GM23248 (cell line): ENCODE data around the gene PIK3CD.

Experiments used
- EZH2 ChIP-seq: fragments of 200-600 bp; sonication (generic); IDR thresholded peaks from 2 replicates; pipeline ENCODE4 v1.6.1; 2018; ENCODE audit warnings: antibody characterized with exemption, mild to moderate bottlenecking; ENCODE audit not compliant: insufficient read depth, poor library complexity, severe bottlenecking
- EZH2phosphoT487 ChIP-seq: fragments of 200-600 bp; sonication (generic); IDR thresholded peaks from 2 replicates; pipeline ENCODE4 v1.6.1; 2018; ENCODE audit warnings: antibody characterized with exemption, moderate library complexity, mild to moderate bottlenecking, low read depth; ENCODE audit not compliant: insufficient read depth

- no peak for TF ChIP-seq EZH2phosphoT487
- TF ChIP-seq EZH2, result no peak
Measured at GRCh38 chr1:9689971-9690381, 38.4 kb downstream of the PIK3CD start.
